Sigmoid colon (tissue), 7 donors: ENCODE data around the gene KSR1. TPM values are rescaled to one million over a fixed set of nuclear protein-coding genes. Genes with fewer than 3 reads are reported as not detected.
"Not testable (repeated sequence)": the region's sequence is repeated elsewhere in the genome, so short reads cannot be mapped to it uniquely, and the experiment has no call there.

ENCODE experiments used
- DNase-seq: peaks from one replicate; pipeline ENCODE4 v3.0.0-alpha.2; 2019
- H3K27ac ChIP-seq, 4 donors: fragments of 200-600 bp; sonication (generic); one replicate each; pipeline ENCODE4 v1.5.1; 2016 to 2019; ENCODE audit warnings: mild to moderate bottlenecking in 1 of 4
- H3K27me3 ChIP-seq, 3 donors: fragments of 200-600 bp; sonication (generic); one replicate each; pipeline ENCODE4 v1.5.1; 2019; ENCODE audit warnings: mild to moderate bottlenecking in 1 of 3
- H3K36me3 ChIP-seq, 4 donors: fragments of 200-600 bp; sonication (generic); one replicate each; pipeline ENCODE4 v1.5.1; 2016 to 2019
- H3K4me1 ChIP-seq, 4 donors: fragments of 200-600 bp; sonication (generic); one replicate each; pipeline ENCODE4 v1.5.1; 2017 to 2019
- H3K4me3 ChIP-seq, 4 donors: fragments of 200-600 bp; sonication (generic); one replicate each; pipeline ENCODE4 v1.5.1; 2017 to 2019; ENCODE audit warnings: mild to moderate bottlenecking in 2 of 4, moderate library complexity in 1 of 4
- H3K9me3 ChIP-seq, 4 donors: fragments of 200-600 bp in 3 of 4; sonication (generic) in 3 of 4; one replicate each; pipeline versions ENCODE4 v1.5.1 to v1.6.1; 2013 to 2019
- EP300 ChIP-seq, 4 donors: sonication (generic); formaldehyde crosslinking; IDR thresholded peaks; one replicate each; pipeline ENCODE4 v1.6.1; 2017; ENCODE audit warnings: antibody characterized with exemption in 4 of 4
- POLR2A ChIP-seq, 2 donors: fragments of 450-650 bp; IDR thresholded peaks; one replicate each; pipeline ENCODE4 v1.6.1; 2016; ENCODE audit warnings: antibody characterized with exemption in 2 of 2, mild to moderate bottlenecking in 2 of 2, moderate library complexity in 2 of 2
- POLR2AphosphoS5 ChIP-seq, 4 donors: sonication (generic); formaldehyde crosslinking; IDR thresholded peaks; one replicate each; pipeline ENCODE4 v1.6.1; 2017; ENCODE audit warnings: antibody characterized with exemption in 4 of 4
- WGBS, 2 donors: extraction: QIAGEN DNeasy Blood & Tissue Kit; methylation state at CpG; one replicate each; pipeline ENCODE4 v1.1.7; 2013; 5-methylcytosine and 5-hydroxymethylcytosine counted together
- intact Hi-C: fragments of 100-400 bp; cut with DNase I; formaldehyde crosslinking; loops from one replicate; pipeline ENCODE4 v1.15.1; 2023
- polyA plus RNA-seq, 3 donors: library from polyadenylated mRNA; stranded (reverse); fragments of 200-250 nt; gene quantifications; one replicate each; pipeline ENCODE4 v1.2.3, GENCODE V29; 2013
- total RNA-seq, 4 donors: library from RNA; depleted of rRNA; stranded (reverse); fragments of >200 nt; gene quantifications; one replicate each; pipeline ENCODE4 v1.1.0, GENCODE V29; 2016
- TF ChIP-seq, protein P1 (sequence below), 4 experiments: fragments of 450-650 bp in 3 of 4; fragments of 200-600 bp in 1 of 4; IDR thresholded peaks; one replicate each; pipeline ENCODE4 v1.5.1; 2016 to 2019; ENCODE audit warnings: antibody characterized with exemption in 4 of 4, mild to moderate bottlenecking in 3 of 4, moderate library complexity in 2 of 4
- donor health status: healthy with polysubstance abuse.
- donor health status: Bipolar disorder and iron deficiency.
- donor health status: healthy.

The KSR1 gene
- total and polyA plus RNA-seq, 7 donors, result 4.2 to 25.8 (median 18.2) TPM

DNA sequence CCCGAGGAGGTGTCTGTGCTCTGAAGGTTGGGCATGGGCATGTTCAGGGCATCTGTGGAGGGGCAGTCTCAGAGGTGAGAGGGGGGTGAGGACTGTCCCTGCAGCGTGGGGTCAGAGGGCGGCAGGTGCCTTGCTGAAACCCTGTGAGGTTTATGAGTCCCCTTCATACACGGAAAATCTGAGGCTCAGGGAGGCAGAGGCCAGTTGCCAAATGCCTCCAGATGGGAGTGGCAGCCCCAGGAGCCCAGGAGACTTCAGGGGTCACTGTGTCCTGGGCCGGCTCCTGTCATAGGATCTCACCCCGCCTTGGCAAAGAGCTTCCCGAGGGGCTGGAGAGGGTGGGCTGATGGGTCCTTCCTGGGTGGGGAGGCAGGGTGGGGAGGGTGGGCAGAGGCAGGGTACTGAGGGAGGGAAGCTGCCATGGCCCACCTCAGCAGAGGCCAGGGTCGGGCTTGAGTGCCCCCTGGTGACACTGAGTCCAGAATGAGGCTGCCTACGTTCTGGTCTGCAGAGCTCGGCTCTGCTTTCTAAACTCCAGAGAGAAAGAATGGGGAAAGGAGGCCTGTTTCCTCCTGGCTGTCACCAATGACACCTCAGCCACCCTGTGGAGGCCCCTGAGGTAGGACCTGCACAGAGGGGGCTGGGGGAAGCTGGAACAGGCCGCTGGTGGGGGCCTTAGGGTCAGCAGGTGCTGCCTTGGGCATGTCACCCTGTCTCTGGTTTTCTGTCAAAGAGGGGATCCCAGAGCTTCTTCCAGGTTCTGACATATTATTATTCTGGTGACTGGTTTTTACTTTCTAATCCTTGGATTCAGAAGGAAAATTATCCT, 175.9 kb downstream of the KSR1 start:
- Histone ChIP-seq H3K36me3 (no peaks in the 10 kb centered on the region), H3K9me3 (no peaks in the 10 kb centered on the region), H3K4me1 (peaks cover 0 to 24% (median 23%) of the 10 kb centered on the region in 4 donors), H3K27ac (peak overlapping the region; percentile 56 to 69 (median 62)), H3K4me3 (peak overlapping the region in 3 of 4 donors; percentile 31 to 41 (median 31)), H3K27me3 (no peaks in the 10 kb centered on the region)
- DNase-seq, result no peak
- 13 to 36% methylated on average over 11 of the region's 11 CpGs for WGBS, 2 donors
- TF ChIP-seq POLR2A (IDR thresholded peaks at IDR 0.05) (no peak), EP300 (IDR thresholded peaks at IDR 0.05) (no peak), POLR2AphosphoS5 (IDR thresholded peaks at IDR 0.05) (no peak)
- TF ChIP-seq, protein P1, sequence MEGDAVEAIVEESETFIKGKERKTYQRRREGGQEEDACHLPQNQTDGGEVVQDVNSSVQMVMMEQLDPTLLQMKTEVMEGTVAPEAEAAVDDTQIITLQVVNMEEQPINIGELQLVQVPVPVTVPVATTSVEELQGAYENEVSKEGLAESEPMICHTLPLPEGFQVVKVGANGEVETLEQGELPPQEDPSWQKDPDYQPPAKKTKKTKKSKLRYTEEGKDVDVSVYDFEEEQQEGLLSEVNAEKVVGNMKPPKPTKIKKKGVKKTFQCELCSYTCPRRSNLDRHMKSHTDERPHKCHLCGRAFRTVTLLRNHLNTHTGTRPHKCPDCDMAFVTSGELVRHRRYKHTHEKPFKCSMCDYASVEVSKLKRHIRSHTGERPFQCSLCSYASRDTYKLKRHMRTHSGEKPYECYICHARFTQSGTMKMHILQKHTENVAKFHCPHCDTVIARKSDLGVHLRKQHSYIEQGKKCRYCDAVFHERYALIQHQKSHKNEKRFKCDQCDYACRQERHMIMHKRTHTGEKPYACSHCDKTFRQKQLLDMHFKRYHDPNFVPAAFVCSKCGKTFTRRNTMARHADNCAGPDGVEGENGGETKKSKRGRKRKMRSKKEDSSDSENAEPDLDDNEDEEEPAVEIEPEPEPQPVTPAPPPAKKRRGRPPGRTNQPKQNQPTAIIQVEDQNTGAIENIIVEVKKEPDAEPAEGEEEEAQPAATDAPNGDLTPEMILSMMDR (IDR thresholded peaks at IDR 0.05), result no peak
- intact Hi-C loops, result no loop called here

DNA sequence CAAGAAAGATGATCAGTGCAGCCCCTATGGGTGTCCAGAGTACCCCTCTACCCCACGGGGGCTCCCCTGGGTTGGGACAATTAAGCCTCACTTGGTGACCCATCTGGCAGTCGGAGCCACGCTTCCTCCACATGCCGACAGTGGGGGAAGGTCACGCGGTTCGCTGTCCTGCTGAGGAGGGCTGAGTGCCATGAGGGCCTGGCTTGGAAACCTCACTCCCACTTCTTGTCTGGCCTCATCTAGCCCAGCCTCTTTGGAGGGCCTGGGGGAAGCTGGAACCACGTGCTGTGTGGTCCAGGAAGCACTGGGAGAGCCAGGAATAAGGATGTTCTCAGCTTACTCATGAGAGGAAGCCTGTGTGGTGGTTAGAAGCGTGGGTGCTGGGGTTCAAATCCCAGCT, 176.5 kb downstream of the KSR1 start:
- H3K4me1 ChIP-seq, result peaks cover 0 to 24% (median 23%) of the 10 kb centered on the region in 4 donors
- intact Hi-C loops, H3K36me3 ChIP-seq, H3K27me3 ChIP-seq, H3K9me3 ChIP-seq: not testable (repeated sequence)
- peak; percentile 93 for DNase-seq
- TF ChIP-seq POLR2AphosphoS5 (IDR thresholded peaks at IDR 0.05) (peak in 2 of 4 donors; percentile 11 to 73), EP300 (IDR thresholded peaks at IDR 0.05) (peak in 1 of 4 donors; percentile 10)
- peak overlapping the region in 1 of 4 donors; percentile 41 for H3K4me3 ChIP-seq
- H3K27ac ChIP-seq, result peak overlapping the region; percentile 61 to 69 (median 64)
- WGBS, 2 donors, result 9 to 23% methylated on average over 9 of the region's 9 CpGs

DNA sequence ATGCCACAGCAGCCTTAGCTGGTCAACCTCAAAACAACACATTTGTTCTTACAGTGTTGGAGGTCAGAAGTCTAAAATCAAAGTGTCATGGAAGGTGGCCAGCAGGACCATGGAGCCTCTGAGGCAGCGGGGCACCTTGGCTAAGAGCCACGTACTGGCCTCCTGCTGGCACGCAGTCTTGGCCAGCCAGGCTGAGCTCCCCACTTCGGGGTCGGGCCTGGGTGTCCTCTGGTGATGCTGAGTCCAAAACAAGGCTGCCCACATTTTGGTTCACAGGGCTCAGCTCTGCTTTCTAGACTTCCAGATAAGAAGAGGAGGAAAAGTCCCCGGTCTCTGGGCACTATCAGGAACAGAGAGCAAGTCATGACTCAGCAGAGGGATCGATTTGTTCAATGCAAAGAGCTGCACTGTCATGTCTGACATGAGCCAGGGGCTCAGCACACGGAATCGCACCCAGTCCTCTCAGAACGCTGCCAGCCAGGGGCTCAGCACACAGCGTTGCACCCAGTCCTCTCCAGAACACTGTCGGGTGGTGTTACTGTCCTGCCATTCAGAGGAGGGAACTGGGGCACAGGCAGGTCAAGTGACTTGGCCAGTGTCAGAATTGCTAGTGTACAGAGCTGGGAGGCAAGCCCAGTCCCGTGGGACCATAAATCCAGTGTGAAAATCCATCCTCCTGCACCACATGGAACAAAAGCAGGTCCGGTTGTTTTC, 177.2 kb downstream of the KSR1 start:
- H3K4me1 ChIP-seq, result peaks cover 0 to 24% (median 23%) of the 10 kb centered on the region in 4 donors
- H3K9me3 ChIP-seq, result no peaks in the 10 kb centered on the region
- H3K4me3 ChIP-seq, result no peak overlapping the region
- WGBS, 2 donors, result 17 to 64% methylated on average over 14 of the region's 14 CpGs
- H3K27me3 ChIP-seq, result no peaks in the 10 kb centered on the region
- H3K27ac ChIP-seq, result peak overlapping the region; percentile 61 to 69 (median 64)
- peak in 3 of 4 donors; percentile 25 to 71 (median 32) for TF ChIP-seq POLR2AphosphoS5 (IDR thresholded peaks at IDR 0.05)
- TF ChIP-seq POLR2A (IDR thresholded peaks at IDR 0.05), result no peak
- H3K36me3 ChIP-seq, result no peaks in the 10 kb centered on the region
- DNase-seq, result no peak
- intact Hi-C loops, result no loop called here

DNA sequence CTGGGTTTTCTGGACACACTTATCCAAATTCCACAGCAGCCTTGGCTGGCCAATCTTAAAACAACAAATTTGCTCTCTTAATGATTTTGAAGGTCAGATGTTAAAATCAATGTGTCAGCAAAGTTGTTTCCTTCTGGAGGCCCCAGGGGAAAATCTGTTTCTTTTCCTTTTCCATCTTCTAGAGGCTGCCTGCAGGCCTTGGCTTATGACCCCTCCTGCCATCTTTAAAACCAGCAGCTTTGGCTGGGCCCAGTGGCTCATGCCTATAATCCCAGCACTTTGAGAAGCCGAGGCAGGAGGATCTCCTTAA, 177.7 kb downstream of the KSR1 start:
- no peak for DNase-seq
- Histone ChIP-seq H3K9me3 (no peaks in the 10 kb centered on the region), H3K4me3 (no peak overlapping the region), H3K27me3 (no peaks in the 10 kb centered on the region), H3K36me3 (no peaks in the 10 kb centered on the region), H3K4me1 (peaks cover 0 to 24% (median 23%) of the 10 kb centered on the region in 4 donors), H3K27ac (peak overlapping the region in 3 of 4 donors; percentile 62 to 69 (median 67))
- 90 to 94% methylated on average over 1 of the region's 1 CpG for WGBS, 2 donors
- intact Hi-C loops, result no loop called here
- TF ChIP-seq EP300 (IDR thresholded peaks at IDR 0.05) (no peak), POLR2AphosphoS5 (IDR thresholded peaks at IDR 0.05) (no peak), POLR2A (IDR thresholded peaks at IDR 0.05) (no peak)
- TF ChIP-seq, protein P1 (IDR thresholded peaks at IDR 0.05), result no peak

DNA sequence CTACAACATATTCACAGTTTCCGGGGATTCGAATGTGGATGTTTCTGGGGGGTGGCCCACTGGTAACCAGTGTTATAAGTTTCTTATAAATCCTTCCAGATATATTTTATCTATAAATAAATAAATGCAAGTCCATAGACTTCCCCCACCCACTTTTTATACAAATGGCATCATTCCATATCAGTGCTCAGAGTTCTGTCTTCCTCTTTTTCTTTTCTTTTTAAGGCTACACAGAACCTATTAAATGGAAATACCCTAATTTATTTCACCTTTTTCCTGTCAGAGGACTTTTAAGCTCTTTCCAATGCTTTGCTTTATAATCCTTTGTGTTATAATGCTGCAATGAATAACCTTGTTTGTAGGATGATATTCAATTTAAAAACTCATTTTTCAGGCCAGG, 178.5 kb downstream of the KSR1 start:
- H3K4me1 ChIP-seq, result peaks cover 0 to 24% (median 23%) of the 10 kb centered on the region in 4 donors

More for the DNA sequence above, 178.5 kb downstream of the KSR1 start:
- H3K27me3 ChIP-seq, result no peaks in the 10 kb centered on the region
- TF ChIP-seq POLR2AphosphoS5 (IDR thresholded peaks at IDR 0.05) (no peak), EP300 (IDR thresholded peaks at IDR 0.05) (no peak), POLR2A (IDR thresholded peaks at IDR 0.05) (no peak)
- TF ChIP-seq, protein P1 (IDR thresholded peaks at IDR 0.05), result no peak
- no peak overlapping the region for H3K27ac ChIP-seq
- H3K9me3 ChIP-seq, result no peaks in the 10 kb centered on the region
- no peak overlapping the region for H3K4me3 ChIP-seq
- DNase-seq, result no peak
- WGBS, 2 donors, result 67 to 85% methylated on average over 2 of the region's 2 CpGs
- H3K36me3 ChIP-seq, result no peaks in the 10 kb centered on the region
- intact Hi-C loops, result no loop called here
